ENCODE data around the gene ANKRD31. TPM values are rescaled to one million over a fixed set of nuclear protein-coding genes. Genes with fewer than 3 reads are reported as not detected.

ANKRD31 gene
- total RNA-seq, 1 experiment from 2014 or later: not detected

GRCh38 chr5:75067434-75067833, 169.2 kb downstream of the ANKRD31 start:
- no peak for TF ChIP-seq TCF7L2 (IDR thresholded peaks at IDR 0.05; ENCODE audit: low read depth, low read length)
- TF ChIP-seq SIN3A (IDR thresholded peaks at IDR 0.05; ENCODE audit: borderline replicate concordance, insufficient read depth, low read depth, low read length): no peak
- no peak for TF ChIP-seq POLR2AphosphoS5 (IDR thresholded peaks at IDR 0.05; ENCODE audit: low read depth, low read length)
- no peak for TF ChIP-seq CTCF (IDR thresholded peaks at IDR 0.05)
- no peak for ATAC-seq
- POLR2A ChIA-PET: no interaction called here
- no peak for DNase-seq (ENCODE audit: low read depth, low spot score)
- intact Hi-C loops (cut with micrococcal nuclease; ENCODE audit: unreplicated experiment) (no loop called here), in situ Hi-C loops (cut with HindIII; ENCODE audit: low pct_unique_long_range_greater_than_20kb, low sequenced_read_pairs) (no loop called here)
- Histone ChIP-seq H3K36me3 (ENCODE audit: control insufficient read depth, insufficient read depth, low read length) (no peaks in the 10 kb centered on the region), H3K27me3 (ENCODE audit: control insufficient read depth, insufficient read depth, low read length) (peaks cover 2% of the 10 kb centered on the region; the same call in 1 of the 2 replicates), H3K27ac (ENCODE audit: low read length) (no peak overlapping the region), H3K4me1 (ENCODE audit: control insufficient read depth, insufficient read depth, low read length) (no peaks in the 10 kb centered on the region), H3K9me3 (ENCODE audit: control insufficient read depth, insufficient read depth, low read depth, low read length) (no peaks in the 10 kb centered on the region), H3K4me3 (ENCODE audit: low read depth in 2 of 2, low read length in 2 of 2) (no peak overlapping the region)
- no TSS peak for BruUV-seq (replicated peaks)
- CTCF ChIA-PET: no interaction called here

GRCh38 chr5:75062925-75063531, 173.7 kb downstream of the ANKRD31 start:
- in situ Hi-C loops (cut with HindIII; ENCODE audit: low pct_unique_long_range_greater_than_20kb, low sequenced_read_pairs): no loop called here
- POLR2A ChIA-PET: no interaction called here

More at GRCh38 chr5:75062925-75063531, 173.7 kb downstream of the ANKRD31 start:
- Histone ChIP-seq H3K27ac (ENCODE audit: low read length) (no peak overlapping the region), H3K4me1 (ENCODE audit: control insufficient read depth, insufficient read depth, low read length) (no peaks in the 10 kb centered on the region), H3K36me3 (ENCODE audit: control insufficient read depth, insufficient read depth, low read length) (no peaks in the 10 kb centered on the region), H3K4me3 (ENCODE audit: low read depth in 2 of 2, low read length in 2 of 2) (no peak overlapping the region), H3K27me3 (ENCODE audit: control insufficient read depth, insufficient read depth, low read length) (no peaks in the 10 kb centered on the region; the same call in 1 of the 2 replicates), H3K9me3 (ENCODE audit: control insufficient read depth, insufficient read depth, low read depth, low read length) (no peaks in the 10 kb centered on the region)
- TF ChIP-seq REST (IDR thresholded peaks at IDR 0.05; ENCODE audit: insufficient read depth in 1 of 2, low read depth in 2 of 2, low read length in 1 of 2): no peak
- no peak for TF ChIP-seq POLR2AphosphoS5 (IDR thresholded peaks at IDR 0.05; ENCODE audit: low read depth, low read length)
- no peak for TF ChIP-seq TCF7L2 (IDR thresholded peaks at IDR 0.05; ENCODE audit: low read depth, low read length)
- ATAC-seq (no peak), DNase-seq (ENCODE audit: low read depth, low spot score) (no peak)
- BruUV-seq (replicated peaks): no TSS peak
- CTCF ChIA-PET: no interaction called here
- intact Hi-C loops (cut with micrococcal nuclease; ENCODE audit: unreplicated experiment): no loop called here

All from Panc1 (cell line).